Esophagus squamous epithelium (tissue), 5 donors: ENCODE measurements around the gene EMP1. TPM values are rescaled to one million over a fixed set of nuclear protein-coding genes. Genes with fewer than 3 reads are reported as not detected.

ENCODE experiments used
- DNase-seq: peaks from one replicate; lab custom pipeline; 2025; lab: John Stamatoyannopoulos, UW
- H3K27ac ChIP-seq, 4 donors: fragments of 200-600 bp; sonication (generic); one replicate each; pipeline ENCODE4 v1.5.1; 2016 to 2019; ENCODE audit warnings: mild to moderate bottlenecking in 1 of 4
- H3K27me3 ChIP-seq, 4 donors: fragments of 200-600 bp; sonication (generic); 1 replicate in 3 of 4; 2 replicates in 1 of 4; pipeline versions ENCODE4 v1.5.1 to v1.6.0; 2017 to 2021; ENCODE audit warnings: antibody characterized with exemption in 1 of 4
- H3K36me3 ChIP-seq, 3 donors: fragments of 200-600 bp; sonication (generic); one replicate each; pipeline ENCODE4 v1.5.1; 2016 to 2019
- H3K4me1 ChIP-seq, 3 donors: fragments of 200-600 bp; sonication (generic); one replicate each; pipeline ENCODE4 v1.5.1; 2017 to 2019
- H3K4me3 ChIP-seq, 4 donors: fragments of 200-600 bp; sonication (generic); 1 replicate in 3 of 4; 2 replicates in 1 of 4; pipeline ENCODE4 v1.5.1; 2016 to 2019; ENCODE audit warnings: mild to moderate bottlenecking in 2 of 4, moderate library complexity in 1 of 4
- H3K9me3 ChIP-seq, 3 donors: fragments of 200-600 bp; sonication (generic); one replicate each; pipeline ENCODE4 v1.5.1; 2016 to 2019
- POLR2A ChIP-seq, 4 donors: fragments of 450-650 bp; IDR thresholded peaks; one replicate each; pipeline ENCODE4 v1.6.1; 2017; ENCODE audit warnings: antibody characterized with exemption in 4 of 4, mild to moderate bottlenecking in 4 of 4, moderate library complexity in 3 of 4
- WGBS, 2 donors: methylation state at CpG; one replicate each; pipeline ENCODE4 v1.1.5; 2018; 5-methylcytosine and 5-hydroxymethylcytosine counted together
- intact Hi-C: fragments of 100-400 bp; cut with DNase I; formaldehyde crosslinking; loops from one replicate; pipeline ENCODE4 v1.15.0; 2022
- total RNA-seq, 4 donors: library from RNA; depleted of rRNA; stranded (reverse); fragments of >200 nt; gene quantifications; one replicate each; pipeline ENCODE4 v1.1.0, GENCODE V29; 2016
- TF ChIP-seq, protein P1 (sequence below), 6 experiments: fragments of 450-650 bp in 4 of 6; fragments of 200-600 bp in 2 of 6; sonication (generic) in 2 of 6; IDR thresholded peaks; one replicate each; pipeline ENCODE4 v1.5.1; 2016 to 2019; ENCODE audit warnings: antibody characterized with exemption in 6 of 6, mild to moderate bottlenecking in 4 of 6, moderate library complexity in 4 of 6
- donor health status: DM: yes; HTN: yes; CAD: no.

The EMP1 gene
- total RNA-seq, 4 donors from 2014 or later, result 2,742 to 8,541 (median 3,206) TPM

DNA sequence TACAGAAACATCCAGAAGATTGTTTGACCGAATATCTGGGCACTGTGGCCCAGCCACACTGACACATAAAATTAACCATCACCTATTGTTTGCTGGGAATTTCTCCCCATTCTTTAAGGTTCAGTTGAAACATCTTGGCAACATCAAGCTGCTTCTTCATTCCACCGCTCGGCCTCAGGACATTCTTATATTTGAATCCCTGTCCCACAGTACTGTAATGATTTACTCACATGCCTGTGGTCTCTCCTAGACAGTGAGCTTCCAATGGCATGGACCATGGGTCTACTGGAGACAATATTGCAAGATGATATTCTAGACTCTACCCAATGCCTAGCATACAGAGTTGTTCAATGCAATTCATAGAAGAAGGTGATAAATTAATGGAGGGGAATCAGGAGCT lies 56.1 kb downstream of the EMP1 start:
- WGBS, 2 donors, result 76 to 81% methylated on average over 3 of the region's 3 CpGs
- no peaks in the 10 kb centered on the region for H3K9me3 ChIP-seq
- TF ChIP-seq, protein P1, sequence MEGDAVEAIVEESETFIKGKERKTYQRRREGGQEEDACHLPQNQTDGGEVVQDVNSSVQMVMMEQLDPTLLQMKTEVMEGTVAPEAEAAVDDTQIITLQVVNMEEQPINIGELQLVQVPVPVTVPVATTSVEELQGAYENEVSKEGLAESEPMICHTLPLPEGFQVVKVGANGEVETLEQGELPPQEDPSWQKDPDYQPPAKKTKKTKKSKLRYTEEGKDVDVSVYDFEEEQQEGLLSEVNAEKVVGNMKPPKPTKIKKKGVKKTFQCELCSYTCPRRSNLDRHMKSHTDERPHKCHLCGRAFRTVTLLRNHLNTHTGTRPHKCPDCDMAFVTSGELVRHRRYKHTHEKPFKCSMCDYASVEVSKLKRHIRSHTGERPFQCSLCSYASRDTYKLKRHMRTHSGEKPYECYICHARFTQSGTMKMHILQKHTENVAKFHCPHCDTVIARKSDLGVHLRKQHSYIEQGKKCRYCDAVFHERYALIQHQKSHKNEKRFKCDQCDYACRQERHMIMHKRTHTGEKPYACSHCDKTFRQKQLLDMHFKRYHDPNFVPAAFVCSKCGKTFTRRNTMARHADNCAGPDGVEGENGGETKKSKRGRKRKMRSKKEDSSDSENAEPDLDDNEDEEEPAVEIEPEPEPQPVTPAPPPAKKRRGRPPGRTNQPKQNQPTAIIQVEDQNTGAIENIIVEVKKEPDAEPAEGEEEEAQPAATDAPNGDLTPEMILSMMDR (IDR thresholded peaks at IDR 0.05), result no peak
- TF ChIP-seq POLR2A (IDR thresholded peaks at IDR 0.05), result no peak
- no peak overlapping the region for H3K27ac ChIP-seq
- DNase-seq, result no peak
- no peak overlapping the region for H3K4me3 ChIP-seq
- no peaks in the 10 kb centered on the region for H3K36me3 ChIP-seq
- H3K4me1 ChIP-seq, result peaks cover 0 to 10% (median 0%) of the 10 kb centered on the region in 3 donors
- no peaks in the 10 kb centered on the region for H3K27me3 ChIP-seq
- intact Hi-C loops, result no loop called here

GRCh38 chr12:13253966-13254760 lies 57.6 kb downstream of the EMP1 start:
- Histone ChIP-seq H3K27me3 (peaks cover 0 to 8% (median 0%) of the 10 kb centered on the region in 4 donors), H3K27ac (no peak overlapping the region), H3K36me3 (no peaks in the 10 kb centered on the region), H3K9me3 (no peaks in the 10 kb centered on the region), H3K4me1 (peaks cover 0 to 10% (median 0%) of the 10 kb centered on the region in 3 donors), H3K4me3 (no peak overlapping the region)
- TF ChIP-seq POLR2A (IDR thresholded peaks at IDR 0.05), result no peak
- TF ChIP-seq, protein P1 (IDR thresholded peaks at IDR 0.05), result no peak
- no peak for DNase-seq
- intact Hi-C loops, result no loop called here
- 77 to 86% methylated on average over 7 of the region's 7 CpGs for WGBS, 2 donors

DNA sequence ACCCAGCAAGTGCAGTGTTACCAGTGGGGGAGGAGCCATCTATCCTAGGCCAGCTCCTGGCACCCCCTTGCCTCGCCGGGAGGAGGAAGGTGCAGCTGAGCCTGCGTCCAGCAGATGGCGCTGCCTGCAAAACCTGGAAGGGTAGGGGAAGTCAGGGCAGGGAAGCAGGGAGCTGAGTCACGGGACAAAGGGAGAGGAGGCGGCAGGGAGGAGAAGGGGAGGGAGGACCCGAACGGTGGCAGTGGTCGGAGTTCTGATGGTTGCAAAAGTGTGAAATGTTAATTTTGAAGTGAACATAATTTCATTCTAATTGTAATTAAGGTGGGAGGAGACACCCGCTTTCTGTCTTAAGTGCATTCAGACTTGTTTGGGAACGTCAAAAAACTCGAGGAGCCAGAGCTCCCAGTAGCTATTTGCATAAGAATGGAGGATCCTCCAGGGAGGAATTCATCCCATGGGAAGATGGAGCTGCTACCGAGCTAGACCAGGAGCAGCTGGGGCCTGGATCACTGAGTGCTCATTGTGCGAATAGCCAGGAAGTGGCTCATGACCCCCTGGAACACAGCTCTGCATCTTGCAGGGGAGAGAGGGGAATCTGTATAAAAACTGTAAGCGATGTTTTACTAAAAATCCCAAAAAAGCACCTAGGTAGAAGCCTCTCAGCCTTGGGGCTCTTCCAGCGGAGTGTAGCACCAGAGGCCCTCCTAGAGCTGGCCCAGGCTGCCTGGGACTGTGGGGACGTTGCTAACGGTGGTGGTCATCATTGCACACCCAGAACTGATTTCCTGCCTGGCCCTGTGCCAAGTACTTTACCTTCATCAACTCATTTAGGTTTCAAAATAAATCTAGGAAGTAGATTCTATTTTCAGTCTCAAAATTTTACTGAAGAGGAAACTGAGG lies 59.5 kb downstream of the EMP1 start:
- Histone ChIP-seq H3K27me3 (peaks cover 0 to 8% (median 0%) of the 10 kb centered on the region in 4 donors), H3K4me3 (peak overlapping the region in 3 of 4 donors; percentile 26 to 59 (median 34)), H3K27ac (peak overlapping the region in 1 of 4 donors; percentile 33), H3K9me3 (no peaks in the 10 kb centered on the region), H3K36me3 (no peaks in the 10 kb centered on the region), H3K4me1 (peaks cover 0 to 10% (median 0%) of the 10 kb centered on the region in 3 donors)
- 15 to 18% methylated on average over 17 to 18 of the region's 18 CpGs for WGBS, 2 donors
- TF ChIP-seq, protein P1 (IDR thresholded peaks at IDR 0.05), result peak; percentile 88 to 98 (median 96)
- no peak for TF ChIP-seq POLR2A (IDR thresholded peaks at IDR 0.05)
- peak; percentile 46 for DNase-seq
- intact Hi-C loops, result no loop called here

DNA sequence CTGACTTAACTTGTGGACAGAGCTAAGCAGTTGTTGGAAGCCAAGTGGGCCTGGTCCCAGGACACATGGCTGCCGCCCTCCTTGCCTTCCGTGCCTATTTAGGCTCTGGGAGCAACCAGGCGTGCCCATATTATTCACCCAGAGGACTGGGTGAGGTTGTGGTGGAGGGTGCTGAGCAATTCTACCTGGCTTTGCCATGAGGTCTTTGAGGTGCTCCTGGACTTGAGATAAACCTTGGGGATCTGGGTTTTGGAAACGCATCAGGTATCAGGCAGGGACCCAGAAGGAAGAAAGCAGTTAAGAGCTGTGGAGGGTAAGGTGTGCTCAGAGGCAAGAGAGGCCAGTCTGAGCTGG lies 60.1 kb downstream of the EMP1 start:
- WGBS, 2 donors, result 55 to 66% methylated on average over 3 to 4 of the region's 4 CpGs

More for the DNA sequence above, 60.1 kb downstream of the EMP1 start:
- no peaks in the 10 kb centered on the region for H3K36me3 ChIP-seq
- H3K27ac ChIP-seq, result no peak overlapping the region
- DNase-seq, result no peak
- no peaks in the 10 kb centered on the region for H3K9me3 ChIP-seq
- H3K4me1 ChIP-seq, result peaks cover 0 to 10% (median 0%) of the 10 kb centered on the region in 3 donors
- peaks cover 0 to 8% (median 0%) of the 10 kb centered on the region in 4 donors for H3K27me3 ChIP-seq
- H3K4me3 ChIP-seq, result no peak overlapping the region
- TF ChIP-seq, protein P1 (IDR thresholded peaks at IDR 0.05), result no peak
- TF ChIP-seq POLR2A (IDR thresholded peaks at IDR 0.05), result no peak
- intact Hi-C loops, result no loop called here
